Liver (tissue), 9 donors: ENCODE data around the gene MNAT1. TPM values are rescaled to one million over a fixed set of nuclear protein-coding genes. Genes with fewer than 3 reads are reported as not detected.

Experiments
- DNase-seq: peaks from one replicate; pipeline ENCODE4 v3.0.0-alpha.2; 2017; ENCODE audit warnings: low spot score
- H3K27ac ChIP-seq, 2 donors: one replicate each; pipeline ENCODE4 v1.7.0; 2013; ENCODE audit warnings: inconsistent platforms in 2 of 2, low read length in 2 of 2, control low read depth in 1 of 2, low read depth in 1 of 2, mild to moderate bottlenecking in 1 of 2
- H3K27me3 ChIP-seq, 4 donors: one replicate each; pipeline versions ENCODE4 v1.6.1 to v1.7.0; 2013; ENCODE audit warnings: low read length in 3 of 4, inconsistent platforms in 1 of 4, mild to moderate bottlenecking in 1 of 4, moderate library complexity in 1 of 4; ENCODE audit not compliant: control insufficient read depth in 4 of 4, insufficient read depth in 4 of 4
- H3K36me3 ChIP-seq, 4 donors: one replicate each; pipeline versions ENCODE4 v1.6.1 to v1.7.0; 2013; ENCODE audit warnings: low read length in 3 of 4, mild to moderate bottlenecking in 3 of 4, low read depth in 1 of 4, moderate library complexity in 1 of 4; ENCODE audit not compliant: control insufficient read depth in 4 of 4, insufficient read depth in 3 of 4
- H3K4me1 ChIP-seq, 4 donors: one replicate each; pipeline versions ENCODE4 v1.6.1 to v1.7.0; 2013; ENCODE audit warnings: low read length in 3 of 4, mild to moderate bottlenecking in 3 of 4, moderate library complexity in 1 of 4; ENCODE audit not compliant: control insufficient read depth in 4 of 4, insufficient read depth in 4 of 4
- H3K4me3 ChIP-seq, 3 donors: one replicate each; pipeline versions ENCODE4 v1.6.1 to v1.7.0; 2013; ENCODE audit warnings: low read length in 3 of 3, control low read depth in 1 of 3, low read depth in 1 of 3, mild to moderate bottlenecking in 1 of 3
- H3K9ac ChIP-seq, 2 donors: one replicate each; pipeline ENCODE4 v1.7.0; 2013; ENCODE audit warnings: low read length in 2 of 2, mild to moderate bottlenecking in 2 of 2, moderate library complexity in 2 of 2, control low read depth in 1 of 2, low read depth in 1 of 2
- H3K9me3 ChIP-seq, 4 donors: one replicate each; pipeline versions ENCODE4 v1.6.1 to v1.7.0; 2013; ENCODE audit warnings: low read length in 3 of 4; ENCODE audit not compliant: control insufficient read depth in 4 of 4
- EGR1 ChIP-seq, 2 donors: IDR thresholded peaks; 2 replicates each; pipeline ENCODE4 v1.6.1; 2016 to 2018; ENCODE audit warnings: antibody characterized with exemption in 2 of 2, low read depth in 2 of 2
- FOXA1 ChIP-seq: IDR thresholded peaks from 2 replicates; pipeline ENCODE4 v1.6.1; 2016; ENCODE audit warnings: antibody characterized with exemption
- FOXA2 ChIP-seq: IDR thresholded peaks from 2 replicates; pipeline ENCODE4 v1.6.1; 2016; ENCODE audit warnings: antibody characterized with exemption
- GABPA ChIP-seq, 2 donors: IDR thresholded peaks in 1 of 2; conservative IDR thresholded peaks in 1 of 2; 2 replicates each; pipeline ENCODE4 v1.6.1; 2016; ENCODE audit warnings: antibody characterized with exemption in 2 of 2, mild to moderate bottlenecking in 1 of 2, moderate library complexity in 1 of 2
- HNF4A ChIP-seq, 2 donors: conservative IDR thresholded peaks; 2 replicates each; pipeline ENCODE4 v1.6.1; 2016; ENCODE audit warnings: antibody characterized with exemption in 2 of 2, mild to moderate bottlenecking in 2 of 2
- HNF4G ChIP-seq: IDR thresholded peaks from 2 replicates; pipeline ENCODE4 v1.6.1; 2016; ENCODE audit warnings: antibody characterized with exemption
- JUND ChIP-seq, 2 donors: IDR thresholded peaks; 2 replicates each; pipeline ENCODE4 v1.6.1; 2016; ENCODE audit warnings: antibody characterized with exemption in 2 of 2
- NR2F2 ChIP-seq: IDR thresholded peaks from 2 replicates; pipeline ENCODE4 v1.6.1; 2016; ENCODE audit warnings: antibody characterized with exemption
- RAD21 ChIP-seq, 2 donors: IDR thresholded peaks; 2 replicates each; pipeline ENCODE4 v1.6.1; 2016; ENCODE audit warnings: antibody characterized with exemption in 2 of 2, mild to moderate bottlenecking in 2 of 2
- RXRA ChIP-seq, 2 donors: IDR thresholded peaks; 2 replicates each; pipeline ENCODE4 v1.6.1; 2017 to 2018; ENCODE audit warnings: antibody characterized with exemption in 2 of 2, mild to moderate bottlenecking in 1 of 2
- SP1 ChIP-seq: IDR thresholded peaks from 2 replicates; pipeline ENCODE4 v1.6.1; 2018; ENCODE audit warnings: antibody characterized with exemption, mild to moderate bottlenecking
- TAF1 ChIP-seq: conservative IDR thresholded peaks from 2 replicates; pipeline ENCODE4 v1.6.1; 2016; ENCODE audit warnings: antibody characterized with exemption, mild to moderate bottlenecking
- YY1 ChIP-seq: IDR thresholded peaks from 2 replicates; pipeline ENCODE4 v1.6.1; 2016; ENCODE audit warnings: antibody characterized with exemption, mild to moderate bottlenecking
- WGBS: extraction: QIAGEN DNeasy Blood & Tissue Kit; methylation state at CpG from one replicate; pipeline ENCODE4 v1.1.7; 2013; 5-methylcytosine and 5-hydroxymethylcytosine counted together
- polyA plus RNA-seq, 2 donors: library from polyadenylated mRNA; stranded (reverse) in 1 of 2; unstranded in 1 of 2; fragments of 200-250 nt in 1 of 2; fragments of >200 nt in 1 of 2; fragmentation: Nextera tagmentation in 1 of 2; extraction: Ambion mirVana in 1 of 2; gene quantifications; one replicate each; pipeline versions ENCODE4 v1.2.1 to v1.2.3, GENCODE V29; 2013 to 2015
- total RNA-seq, 2 donors: library from RNA; depleted of rRNA; stranded (reverse); fragments of >200 nt; gene quantifications; one replicate each; pipeline ENCODE4 v1.2.3, GENCODE V29; 2014
- TF ChIP-seq, protein P1 (sequence below): IDR thresholded peaks from 2 replicates; pipeline ENCODE4 v1.6.1; 2016; ENCODE audit warnings: antibody characterized with exemption
- TF ChIP-seq, protein P2 (sequence below): IDR thresholded peaks from 2 replicates; pipeline ENCODE4 v1.6.1; 2016; ENCODE audit warnings: antibody characterized with exemption
- TF ChIP-seq, protein P3 (sequence below): IDR thresholded peaks from 2 replicates; pipeline ENCODE4 v1.6.1; 2016; ENCODE audit warnings: antibody characterized with exemption
- TF ChIP-seq, protein P4 (sequence below): IDR thresholded peaks from 2 replicates; pipeline ENCODE4 v1.6.1; 2016; ENCODE audit warnings: antibody characterized with exemption, mild to moderate bottlenecking
- TF ChIP-seq, protein P5 (sequence below): fragments of 150-350 bp; IDR thresholded peaks from 2 replicates; pipeline ENCODE4 v1.5.1; 2017; ENCODE audit warnings: improper control_type of control experiment, low read depth, low read length; ENCODE audit not compliant: missing input control
- donor health status: healthy.
- donor health status: healthy.
- donor health status: healthy.
- donor health status: healthy.
- donor health status: healthy.

The MNAT1 gene
- total and polyA plus RNA-seq, 4 donors: 8.9 to 18.5 (median 14.6) TPM

DNA sequence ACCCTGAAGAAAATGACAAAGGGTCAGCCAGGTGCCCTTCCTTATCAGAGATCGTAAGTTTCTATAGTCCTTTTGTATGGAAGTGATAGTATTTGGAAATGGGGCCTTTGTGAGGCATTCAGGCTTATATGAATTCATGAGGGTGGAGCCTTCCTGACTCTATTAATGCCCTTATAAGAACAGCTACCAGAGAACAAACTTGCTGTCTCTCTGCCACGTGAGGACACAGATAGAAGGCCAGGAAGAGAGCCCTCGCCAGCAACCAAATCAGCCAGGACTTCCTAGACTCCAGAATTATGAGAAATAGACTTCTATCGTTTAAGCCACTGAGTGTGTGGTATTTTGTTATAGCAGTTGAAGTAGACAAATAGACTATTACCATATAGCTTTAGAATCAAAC, 209.6 kb downstream of the MNAT1 start:
- DNase-seq: no peak
- H3K27ac ChIP-seq: no peak overlapping the region
- 75% methylated on average over 4 of the region's 4 CpGs for WGBS

DNA sequence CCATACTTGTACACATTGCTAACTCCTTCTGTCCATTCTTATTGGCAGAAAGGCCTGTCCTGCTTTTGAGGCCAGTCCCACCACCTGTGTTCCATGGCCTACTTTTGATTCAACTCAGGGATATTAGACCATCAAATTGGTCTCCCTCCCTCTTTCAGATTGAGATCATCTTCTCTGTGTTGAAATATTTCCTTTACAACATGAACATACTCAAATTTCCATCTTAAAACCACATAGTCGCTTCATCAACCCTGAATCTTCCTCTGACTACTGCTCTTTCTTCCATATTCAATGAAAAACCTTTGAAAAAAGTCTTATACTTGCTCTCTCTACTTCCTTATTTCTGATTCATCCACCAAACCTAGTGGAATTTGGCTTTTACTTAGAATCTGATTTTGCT, 211.4 kb downstream of the MNAT1 start:
- Histone ChIP-seq H3K27ac (no peak overlapping the region), H3K9ac (no peak overlapping the region), H3K4me3 (no peak overlapping the region), H3K36me3 (no peaks in the 10 kb centered on the region), H3K9me3 (no peaks in the 10 kb centered on the region), H3K4me1 (no peaks in the 10 kb centered on the region), H3K27me3 (no peaks in the 10 kb centered on the region)
- WGBS: 89% methylated on average over 1 of the region's 1 CpG
- no peak for DNase-seq
- TF ChIP-seq RAD21 (IDR thresholded peaks at IDR 0.05): no peak
- TF ChIP-seq FOXA2: no peak
- TF ChIP-seq, protein P1, sequence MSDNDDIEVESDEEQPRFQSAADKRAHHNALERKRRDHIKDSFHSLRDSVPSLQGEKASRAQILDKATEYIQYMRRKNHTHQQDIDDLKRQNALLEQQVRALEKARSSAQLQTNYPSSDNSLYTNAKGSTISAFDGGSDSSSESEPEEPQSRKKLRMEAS: no peak
- no peak for TF ChIP-seq YY1
- no peak for TF ChIP-seq HNF4A (conservative IDR thresholded peaks at IDR 0.05)
- TF ChIP-seq, protein P2, sequence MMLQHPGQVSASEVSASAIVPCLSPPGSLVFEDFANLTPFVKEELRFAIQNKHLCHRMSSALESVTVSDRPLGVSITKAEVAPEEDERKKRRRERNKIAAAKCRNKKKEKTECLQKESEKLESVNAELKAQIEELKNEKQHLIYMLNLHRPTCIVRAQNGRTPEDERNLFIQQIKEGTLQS: no peak
- no peak for TF ChIP-seq EGR1 (IDR thresholded peaks at IDR 0.05; ENCODE audit: low read depth in 2 of 2)
- no peak for TF ChIP-seq RXRA (IDR thresholded peaks at IDR 0.05)
- TF ChIP-seq, protein P3, sequence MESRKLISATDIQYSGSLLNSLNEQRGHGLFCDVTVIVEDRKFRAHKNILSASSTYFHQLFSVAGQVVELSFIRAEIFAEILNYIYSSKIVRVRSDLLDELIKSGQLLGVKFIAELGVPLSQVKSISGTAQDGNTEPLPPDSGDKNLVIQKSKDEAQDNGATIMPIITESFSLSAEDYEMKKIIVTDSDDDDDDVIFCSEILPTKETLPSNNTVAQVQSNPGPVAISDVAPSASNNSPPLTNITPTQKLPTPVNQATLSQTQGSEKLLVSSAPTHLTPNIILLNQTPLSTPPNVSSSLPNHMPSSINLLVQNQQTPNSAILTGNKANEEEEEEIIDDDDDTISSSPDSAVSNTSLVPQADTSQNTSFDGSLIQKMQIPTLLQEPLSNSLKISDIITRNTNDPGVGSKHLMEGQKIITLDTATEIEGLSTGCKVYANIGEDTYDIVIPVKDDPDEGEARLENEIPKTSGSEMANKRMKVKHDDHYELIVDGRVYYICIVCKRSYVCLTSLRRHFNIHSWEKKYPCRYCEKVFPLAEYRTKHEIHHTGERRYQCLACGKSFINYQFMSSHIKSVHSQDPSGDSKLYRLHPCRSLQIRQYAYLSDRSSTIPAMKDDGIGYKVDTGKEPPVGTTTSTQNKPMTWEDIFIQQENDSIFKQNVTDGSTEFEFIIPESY: no peak
- TF ChIP-seq NR2F2: no peak
- no peak for TF ChIP-seq SP1

More for the DNA sequence above, 209.6 kb downstream of the MNAT1 start:
- Histone ChIP-seq H3K4me1 (no peaks in the 10 kb centered on the region), H3K4me3 (no peak overlapping the region), H3K27me3 (no peaks in the 10 kb centered on the region), H3K36me3 (no peaks in the 10 kb centered on the region), H3K9me3 (no peaks in the 10 kb centered on the region), H3K9ac (no peak overlapping the region)
- TF ChIP-seq, protein P2: no peak
- TF ChIP-seq, protein P1: no peak
- TF ChIP-seq, protein P4, sequence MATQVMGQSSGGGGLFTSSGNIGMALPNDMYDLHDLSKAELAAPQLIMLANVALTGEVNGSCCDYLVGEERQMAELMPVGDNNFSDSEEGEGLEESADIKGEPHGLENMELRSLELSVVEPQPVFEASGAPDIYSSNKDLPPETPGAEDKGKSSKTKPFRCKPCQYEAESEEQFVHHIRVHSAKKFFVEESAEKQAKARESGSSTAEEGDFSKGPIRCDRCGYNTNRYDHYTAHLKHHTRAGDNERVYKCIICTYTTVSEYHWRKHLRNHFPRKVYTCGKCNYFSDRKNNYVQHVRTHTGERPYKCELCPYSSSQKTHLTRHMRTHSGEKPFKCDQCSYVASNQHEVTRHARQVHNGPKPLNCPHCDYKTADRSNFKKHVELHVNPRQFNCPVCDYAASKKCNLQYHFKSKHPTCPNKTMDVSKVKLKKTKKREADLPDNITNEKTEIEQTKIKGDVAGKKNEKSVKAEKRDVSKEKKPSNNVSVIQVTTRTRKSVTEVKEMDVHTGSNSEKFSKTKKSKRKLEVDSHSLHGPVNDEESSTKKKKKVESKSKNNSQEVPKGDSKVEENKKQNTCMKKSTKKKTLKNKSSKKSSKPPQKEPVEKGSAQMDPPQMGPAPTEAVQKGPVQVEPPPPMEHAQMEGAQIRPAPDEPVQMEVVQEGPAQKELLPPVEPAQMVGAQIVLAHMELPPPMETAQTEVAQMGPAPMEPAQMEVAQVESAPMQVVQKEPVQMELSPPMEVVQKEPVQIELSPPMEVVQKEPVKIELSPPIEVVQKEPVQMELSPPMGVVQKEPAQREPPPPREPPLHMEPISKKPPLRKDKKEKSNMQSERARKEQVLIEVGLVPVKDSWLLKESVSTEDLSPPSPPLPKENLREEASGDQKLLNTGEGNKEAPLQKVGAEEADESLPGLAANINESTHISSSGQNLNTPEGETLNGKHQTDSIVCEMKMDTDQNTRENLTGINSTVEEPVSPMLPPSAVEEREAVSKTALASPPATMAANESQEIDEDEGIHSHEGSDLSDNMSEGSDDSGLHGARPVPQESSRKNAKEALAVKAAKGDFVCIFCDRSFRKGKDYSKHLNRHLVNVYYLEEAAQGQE: no peak
- TF ChIP-seq HNF4A (conservative IDR thresholded peaks at IDR 0.05) (no peak), YY1 (no peak), GABPA (IDR thresholded peaks at IDR 0.05 in 1 of 2, conservative IDR thresholded peaks at IDR 0.05 in 1 of 2) (no peak), RXRA (IDR thresholded peaks at IDR 0.05) (no peak), RAD21 (IDR thresholded peaks at IDR 0.05) (no peak), FOXA1 (no peak), NR2F2 (no peak), SP1 (no peak), JUND (IDR thresholded peaks at IDR 0.05) (no peak), FOXA2 (no peak), HNF4G (no peak), EGR1 (IDR thresholded peaks at IDR 0.05; ENCODE audit: low read depth in 2 of 2) (no peak), TAF1 (no peak)
- TF ChIP-seq, protein P3: no peak
- TF ChIP-seq, protein P5, sequence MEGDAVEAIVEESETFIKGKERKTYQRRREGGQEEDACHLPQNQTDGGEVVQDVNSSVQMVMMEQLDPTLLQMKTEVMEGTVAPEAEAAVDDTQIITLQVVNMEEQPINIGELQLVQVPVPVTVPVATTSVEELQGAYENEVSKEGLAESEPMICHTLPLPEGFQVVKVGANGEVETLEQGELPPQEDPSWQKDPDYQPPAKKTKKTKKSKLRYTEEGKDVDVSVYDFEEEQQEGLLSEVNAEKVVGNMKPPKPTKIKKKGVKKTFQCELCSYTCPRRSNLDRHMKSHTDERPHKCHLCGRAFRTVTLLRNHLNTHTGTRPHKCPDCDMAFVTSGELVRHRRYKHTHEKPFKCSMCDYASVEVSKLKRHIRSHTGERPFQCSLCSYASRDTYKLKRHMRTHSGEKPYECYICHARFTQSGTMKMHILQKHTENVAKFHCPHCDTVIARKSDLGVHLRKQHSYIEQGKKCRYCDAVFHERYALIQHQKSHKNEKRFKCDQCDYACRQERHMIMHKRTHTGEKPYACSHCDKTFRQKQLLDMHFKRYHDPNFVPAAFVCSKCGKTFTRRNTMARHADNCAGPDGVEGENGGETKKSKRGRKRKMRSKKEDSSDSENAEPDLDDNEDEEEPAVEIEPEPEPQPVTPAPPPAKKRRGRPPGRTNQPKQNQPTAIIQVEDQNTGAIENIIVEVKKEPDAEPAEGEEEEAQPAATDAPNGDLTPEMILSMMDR: no peak
